ENCODE measurements around the gene GCA.

The GCA gene

DNA sequence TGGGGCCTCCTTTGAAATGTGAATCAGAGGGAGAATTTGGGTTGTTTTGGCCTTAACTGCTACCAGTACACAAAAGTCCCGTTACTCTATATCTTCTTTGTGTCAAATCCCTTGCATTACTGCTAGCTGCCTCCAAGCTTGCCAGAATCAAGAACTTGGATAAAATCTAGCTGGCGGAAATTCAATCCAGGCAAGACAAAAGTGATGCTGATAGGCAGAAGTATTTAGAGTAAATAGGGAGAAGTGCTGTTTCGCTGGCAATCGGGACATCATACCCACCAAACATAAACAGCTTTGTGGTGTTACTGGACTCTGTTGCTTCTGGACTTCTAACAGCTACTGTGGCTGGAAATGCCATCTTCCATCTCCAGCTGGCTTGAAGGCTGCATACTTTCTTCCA, 28.0 kb upstream of the GCA start:
- peaks cover 7% of the 10 kb centered on the region for H3K4me1 ChIP-seq (ENCODE audit: control insufficient read depth, insufficient read depth, low read length)

DNA sequence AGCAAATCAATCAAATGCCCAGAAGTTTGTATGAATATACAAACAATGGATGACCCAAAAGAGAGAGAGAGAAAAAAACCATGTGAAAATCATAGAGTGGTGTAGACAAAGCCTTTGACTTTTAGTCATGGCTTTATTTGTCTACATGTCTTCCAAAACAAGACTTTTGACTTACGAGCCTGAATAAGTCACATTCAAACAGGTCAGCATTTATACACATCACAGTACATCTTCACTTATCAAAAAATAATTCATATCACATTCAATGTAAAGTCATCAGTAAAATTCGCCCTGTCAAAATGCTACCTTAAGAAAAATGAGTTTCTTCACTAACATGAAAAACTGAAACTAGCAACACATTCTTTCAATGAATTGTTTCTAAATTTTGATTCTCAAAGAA, 27.3 kb upstream of the GCA start:
- Histone ChIP-seq H3K4me1 (ENCODE audit: control insufficient read depth, insufficient read depth, low read length) (peaks cover 7% of the 10 kb centered on the region), H3K9ac (ENCODE audit: low read length) (no peak overlapping the region)

More for the DNA sequence above, 28.0 kb upstream of the GCA start:
- Histone ChIP-seq H3K27me3 (replicated peaks; ENCODE audit: control insufficient read depth, insufficient read depth, low read length) (no peaks in the 10 kb centered on the region), H3K9ac (ENCODE audit: low read length) (no peak overlapping the region), H3K9me3 (ENCODE audit: control insufficient read depth, low read length) (no peaks in the 10 kb centered on the region), H3K4me3 (ENCODE audit: low read length) (no peak overlapping the region), H3K36me3 (ENCODE audit: control insufficient read depth, insufficient read depth, low read length, severe bottlenecking) (no peaks in the 10 kb centered on the region)
- no peak for DNase-seq (ENCODE audit: low read depth)

DNA sequence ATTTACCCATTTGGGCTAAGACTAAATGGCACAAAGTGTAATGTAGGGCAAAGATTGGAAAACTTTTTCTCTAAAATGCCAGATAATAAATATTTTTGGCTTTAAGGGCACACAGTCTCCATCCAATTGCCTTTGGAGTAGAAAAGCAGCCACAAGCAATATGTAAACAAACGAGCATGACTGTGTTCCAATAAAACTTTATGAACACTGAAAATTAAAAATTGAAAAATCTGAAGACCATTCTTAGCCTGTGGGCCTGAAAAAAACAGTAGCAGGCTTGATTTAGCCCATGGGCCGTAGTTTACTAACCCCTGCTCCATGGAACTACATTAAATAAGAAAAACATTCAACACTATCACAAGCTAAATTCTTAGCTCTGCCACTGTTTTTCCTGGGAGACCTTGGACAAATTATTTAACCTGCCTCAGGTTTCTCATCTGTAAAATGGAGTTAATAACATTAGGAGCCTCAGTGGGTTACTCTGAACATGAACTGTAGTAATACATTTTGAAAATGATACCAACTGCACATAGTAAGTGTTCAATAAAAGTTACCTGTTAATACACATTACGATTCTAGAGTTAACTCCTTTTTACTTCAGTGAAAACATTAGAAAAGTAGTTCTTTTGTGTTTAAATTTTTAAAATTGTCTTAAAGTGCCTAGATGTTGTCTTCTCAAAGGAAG, 26.7 kb upstream of the GCA start:
- Histone ChIP-seq H3K4me1 (ENCODE audit: control insufficient read depth, insufficient read depth, low read length) (peaks cover 7% of the 10 kb centered on the region), H3K9ac (ENCODE audit: low read length) (peak overlapping the region; percentile 80), H3K4me3 (ENCODE audit: low read length) (peak overlapping the region; percentile 95), H3K36me3 (ENCODE audit: control insufficient read depth, insufficient read depth, low read length, severe bottlenecking) (no peaks in the 10 kb centered on the region), H3K9me3 (ENCODE audit: control insufficient read depth, low read length) (no peaks in the 10 kb centered on the region), H3K27me3 (replicated peaks; ENCODE audit: control insufficient read depth, insufficient read depth, low read length) (no peaks in the 10 kb centered on the region)
- DNase-seq (ENCODE audit: low read depth), result no peak

More for the DNA sequence above, 27.3 kb upstream of the GCA start:
- no peaks in the 10 kb centered on the region for H3K9me3 ChIP-seq (ENCODE audit: control insufficient read depth, low read length)
- DNase-seq (ENCODE audit: low read depth), result no peak
- peak overlapping the region; percentile 95 for H3K4me3 ChIP-seq (ENCODE audit: low read length)
- no peaks in the 10 kb centered on the region for H3K36me3 ChIP-seq (ENCODE audit: control insufficient read depth, insufficient read depth, low read length, severe bottlenecking)
- no peaks in the 10 kb centered on the region for H3K27me3 ChIP-seq (replicated peaks; ENCODE audit: control insufficient read depth, insufficient read depth, low read length)

DNA sequence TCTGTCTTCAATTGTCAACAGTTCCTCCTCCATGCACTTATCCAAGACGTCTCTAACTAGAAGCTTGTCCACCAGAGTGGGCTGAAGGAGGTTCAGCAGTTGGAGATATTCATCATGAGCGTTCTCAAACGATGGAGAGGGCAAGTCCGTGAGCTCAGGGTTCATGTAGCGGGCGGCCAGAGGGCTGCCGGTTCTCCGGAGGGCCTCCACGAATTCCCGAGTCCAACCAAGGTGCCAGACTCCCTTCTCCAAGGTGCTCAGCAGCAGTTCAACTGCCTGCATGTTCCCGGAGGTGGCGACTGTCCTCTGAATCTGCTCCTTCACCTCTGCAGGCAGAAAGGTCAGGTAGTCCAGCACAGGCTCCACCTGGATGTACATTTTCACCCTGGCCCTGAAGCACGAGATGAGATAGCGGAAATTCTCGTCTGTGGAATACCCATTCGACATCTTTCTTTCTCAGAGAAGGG, 26.0 kb upstream of the GCA start:
- no peak for DNase-seq (ENCODE audit: low read depth)
- Histone ChIP-seq H3K4me1 (ENCODE audit: control insufficient read depth, insufficient read depth, low read length) (peaks cover 7% of the 10 kb centered on the region), H3K36me3 (ENCODE audit: control insufficient read depth, insufficient read depth, low read length, severe bottlenecking) (no peaks in the 10 kb centered on the region), H3K27me3 (replicated peaks; ENCODE audit: control insufficient read depth, insufficient read depth, low read length) (no peaks in the 10 kb centered on the region), H3K4me3 (ENCODE audit: low read length) (peak overlapping the region; percentile 95), H3K9me3 (ENCODE audit: control insufficient read depth, low read length) (no peaks in the 10 kb centered on the region), H3K9ac (ENCODE audit: low read length) (peak overlapping the region; percentile 80)

DNA sequence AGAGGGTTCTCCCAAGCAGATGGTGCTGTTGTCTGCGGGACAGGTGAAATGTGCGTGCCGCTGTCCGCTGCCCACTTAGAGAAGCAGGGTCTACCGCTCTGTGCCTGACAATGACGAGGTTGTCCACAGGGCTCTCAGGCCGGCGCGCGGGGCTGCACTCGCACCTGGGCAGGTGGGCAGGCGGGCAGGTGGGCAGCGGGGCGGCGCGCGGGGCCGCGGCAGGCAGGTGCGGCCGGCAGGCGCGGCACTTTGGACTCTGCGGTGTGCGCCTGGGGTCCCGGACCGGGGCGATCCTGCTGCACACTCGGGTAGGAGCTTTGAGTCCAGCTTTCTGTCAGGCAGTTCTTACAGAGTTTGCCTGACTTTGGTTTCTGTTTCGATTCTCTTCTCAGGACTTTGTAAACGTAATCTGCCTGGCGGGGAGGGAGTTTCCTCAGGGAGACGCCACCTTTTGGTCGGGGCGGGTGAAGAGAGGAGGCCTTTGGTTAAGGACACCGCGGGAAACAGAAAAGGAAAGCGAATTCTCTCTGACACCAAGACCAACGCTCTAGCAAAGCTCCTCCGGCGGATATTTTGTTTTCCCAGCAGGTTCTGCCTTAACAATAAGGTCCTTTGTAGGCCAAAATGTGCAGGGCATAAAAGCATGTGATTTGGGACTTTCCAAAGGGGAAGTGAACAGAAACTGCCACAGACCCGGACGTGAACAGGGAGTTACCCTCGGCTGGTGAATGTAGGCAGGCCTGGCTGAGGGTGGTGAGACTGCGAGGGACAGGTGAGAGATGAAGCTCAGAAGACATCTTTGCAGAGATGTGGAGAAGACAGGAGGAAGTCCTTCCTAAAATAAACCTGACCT, 25.4 kb upstream of the GCA start, which contains the start of gene IFIH1:
IFIH1 (minus strand) TSS at position 357 of the 853 bp plus-strand sequence. CDS start 377 bp downstream, outside the sequence.
- peak within 1 kb of the TSS; percentile 95 for H3K4me3 ChIP-seq (ENCODE audit: low read length)
- no peaks in the 10 kb centered on the region for H3K9me3 ChIP-seq (ENCODE audit: control insufficient read depth, low read length)
- no peaks in the 10 kb centered on the region for H3K36me3 ChIP-seq (ENCODE audit: control insufficient read depth, insufficient read depth, low read length, severe bottlenecking)
- no peaks in the 10 kb centered on the region for H3K27me3 ChIP-seq (replicated peaks; ENCODE audit: control insufficient read depth, insufficient read depth, low read length)
- H3K4me1 ChIP-seq (ENCODE audit: control insufficient read depth, insufficient read depth, low read length), result peaks cover 7% of the 10 kb centered on the region
- peak within 1 kb of the TSS; percentile 80 for H3K9ac ChIP-seq (ENCODE audit: low read length)
- DNase-seq (ENCODE audit: low read depth), result peak; percentile 95

DNA sequence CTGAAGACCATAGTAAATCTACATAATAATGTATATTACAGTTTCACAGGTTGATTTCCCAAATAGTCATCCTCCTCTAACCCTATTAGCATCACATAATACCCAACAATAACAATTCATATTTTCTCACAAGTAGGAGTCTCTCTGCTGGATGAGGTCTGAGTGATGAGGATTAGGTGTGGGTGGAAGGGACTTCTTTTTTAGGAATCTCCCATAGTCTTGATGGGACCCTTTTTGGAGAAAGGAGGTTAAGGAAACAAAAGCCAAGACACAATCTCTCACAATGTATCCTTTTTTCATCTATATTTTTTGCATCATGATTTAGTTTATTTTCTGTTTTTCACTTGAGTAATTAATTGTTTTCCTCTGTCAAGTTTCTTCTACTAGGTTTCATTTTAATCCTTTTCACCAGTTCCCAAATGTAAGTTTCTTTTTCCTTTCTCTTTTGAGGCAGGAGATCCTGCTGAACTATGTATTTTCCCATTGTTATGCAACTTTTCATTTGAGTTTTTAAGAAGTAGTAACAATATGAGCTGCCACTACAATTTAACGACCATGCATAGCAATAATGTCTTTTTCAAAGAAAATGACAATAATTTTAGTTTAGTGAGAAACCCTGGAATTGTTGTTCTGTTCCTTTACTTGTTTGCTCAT, 22.9 kb upstream of the GCA start:
- H3K27me3 ChIP-seq (replicated peaks; ENCODE audit: control insufficient read depth, insufficient read depth, low read length), result no peaks in the 10 kb centered on the region
- no peaks in the 10 kb centered on the region for H3K9me3 ChIP-seq (ENCODE audit: control insufficient read depth, low read length)
- no peak for DNase-seq (ENCODE audit: low read depth)

DNA sequence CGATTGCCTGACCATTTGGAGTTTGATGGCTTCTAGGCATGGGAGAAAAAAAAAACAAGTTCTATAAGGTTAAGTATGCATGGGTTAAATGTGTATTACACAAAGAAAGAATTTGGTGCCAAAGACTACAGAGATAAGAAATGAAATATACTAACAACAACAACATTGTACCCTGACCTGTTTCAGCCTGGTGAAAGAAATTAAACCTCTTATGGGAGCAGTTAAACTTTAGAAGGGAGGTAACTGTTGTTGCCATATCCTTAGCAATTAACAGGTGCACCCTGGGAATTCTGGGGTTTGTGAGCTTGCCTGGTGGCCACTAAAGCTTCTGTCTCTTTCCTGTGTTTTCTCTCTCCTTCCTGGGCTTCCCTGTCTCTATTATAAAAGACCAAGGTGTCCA, 19.0 kb upstream of the GCA start:
- DNase-seq (ENCODE audit: low read depth), result no peak
- Histone ChIP-seq H3K9ac (ENCODE audit: low read length) (no peak overlapping the region), H3K27me3 (replicated peaks; ENCODE audit: control insufficient read depth, insufficient read depth, low read length) (no peaks in the 10 kb centered on the region), H3K9me3 (ENCODE audit: control insufficient read depth, low read length) (no peaks in the 10 kb centered on the region), H3K4me1 (ENCODE audit: control insufficient read depth, insufficient read depth, low read length) (no peaks in the 10 kb centered on the region), H3K36me3 (ENCODE audit: control insufficient read depth, insufficient read depth, low read length, severe bottlenecking) (no peaks in the 10 kb centered on the region), H3K4me3 (ENCODE audit: low read length) (no peak overlapping the region)

More for the DNA sequence above, 22.9 kb upstream of the GCA start:
- Histone ChIP-seq H3K36me3 (ENCODE audit: control insufficient read depth, insufficient read depth, low read length, severe bottlenecking) (no peaks in the 10 kb centered on the region), H3K9ac (ENCODE audit: low read length) (no peak overlapping the region), H3K4me1 (ENCODE audit: control insufficient read depth, insufficient read depth, low read length) (peaks cover 7% of the 10 kb centered on the region), H3K4me3 (ENCODE audit: low read length) (no peak overlapping the region)

DNA sequence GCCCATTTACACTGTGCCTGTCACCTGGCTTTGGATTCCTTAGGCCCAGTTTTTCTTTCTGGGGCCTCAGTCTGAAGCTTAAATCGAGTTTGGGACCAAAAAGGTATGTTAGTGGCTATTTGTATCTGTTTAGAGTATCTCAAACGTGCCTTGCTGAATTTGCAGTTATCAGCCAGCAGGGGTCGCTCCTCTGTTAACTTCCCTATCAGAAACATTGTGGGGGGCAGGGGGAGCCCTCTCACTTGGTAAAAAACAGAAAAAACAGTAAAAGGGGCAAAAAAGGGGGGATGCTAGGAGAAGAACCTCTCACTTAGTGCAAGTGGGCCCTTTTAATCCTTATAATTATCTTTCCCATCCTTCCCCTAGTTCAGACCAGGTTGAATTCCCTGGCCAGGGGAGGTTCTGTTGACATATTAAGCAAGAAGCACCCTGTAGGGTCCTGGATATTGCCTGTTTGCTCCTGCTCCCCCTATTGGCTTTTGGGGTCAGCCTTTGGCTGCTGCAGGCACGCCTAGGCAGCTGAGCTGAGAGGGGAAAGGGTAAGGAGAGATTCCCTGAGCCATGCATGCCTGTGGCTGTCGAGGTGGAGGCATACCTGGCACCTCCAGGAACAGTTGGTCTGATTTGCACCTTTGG, 16.7 kb upstream of the GCA start:
- H3K36me3 ChIP-seq (ENCODE audit: control insufficient read depth, insufficient read depth, low read length, severe bottlenecking), result no peaks in the 10 kb centered on the region
- no peak overlapping the region for H3K9ac ChIP-seq (ENCODE audit: low read length)
- no peaks in the 10 kb centered on the region for H3K9me3 ChIP-seq (ENCODE audit: control insufficient read depth, low read length)
- no peaks in the 10 kb centered on the region for H3K27me3 ChIP-seq (replicated peaks; ENCODE audit: control insufficient read depth, insufficient read depth, low read length)
- DNase-seq (ENCODE audit: low read depth), result peak; percentile 37
- H3K4me1 ChIP-seq (ENCODE audit: control insufficient read depth, insufficient read depth, low read length), result no peaks in the 10 kb centered on the region
- H3K4me3 ChIP-seq (ENCODE audit: low read length), result no peak overlapping the region

DNA sequence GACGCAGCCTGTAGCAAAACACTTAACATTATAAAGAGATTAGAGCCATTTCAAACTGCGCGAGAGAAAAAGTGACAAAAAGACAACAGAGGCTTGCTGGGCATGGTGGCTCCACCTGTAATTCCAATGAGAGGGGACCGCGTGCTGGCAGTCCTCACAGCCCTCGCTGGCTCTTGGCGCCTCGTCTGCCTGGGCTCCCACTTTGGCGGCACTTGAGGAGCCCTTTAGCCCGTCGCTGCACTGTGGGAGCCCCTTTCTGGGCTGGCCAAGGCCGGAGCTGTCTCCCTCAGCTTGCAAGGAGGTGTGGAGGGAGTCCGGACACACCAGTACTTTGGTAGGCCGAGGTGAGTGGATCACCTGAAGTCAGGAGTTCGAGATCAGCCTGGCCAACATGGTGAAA, 16.1 kb upstream of the GCA start:
- Histone ChIP-seq H3K9me3 (ENCODE audit: control insufficient read depth, low read length) (no peaks in the 10 kb centered on the region), H3K9ac (ENCODE audit: low read length) (no peak overlapping the region), H3K4me3 (ENCODE audit: low read length) (no peak overlapping the region), H3K36me3 (ENCODE audit: control insufficient read depth, insufficient read depth, low read length, severe bottlenecking) (no peaks in the 10 kb centered on the region), H3K27me3 (replicated peaks; ENCODE audit: control insufficient read depth, insufficient read depth, low read length) (no peaks in the 10 kb centered on the region), H3K4me1 (ENCODE audit: control insufficient read depth, insufficient read depth, low read length) (no peaks in the 10 kb centered on the region)
- DNase-seq (ENCODE audit: low read depth), result no peak

DNA sequence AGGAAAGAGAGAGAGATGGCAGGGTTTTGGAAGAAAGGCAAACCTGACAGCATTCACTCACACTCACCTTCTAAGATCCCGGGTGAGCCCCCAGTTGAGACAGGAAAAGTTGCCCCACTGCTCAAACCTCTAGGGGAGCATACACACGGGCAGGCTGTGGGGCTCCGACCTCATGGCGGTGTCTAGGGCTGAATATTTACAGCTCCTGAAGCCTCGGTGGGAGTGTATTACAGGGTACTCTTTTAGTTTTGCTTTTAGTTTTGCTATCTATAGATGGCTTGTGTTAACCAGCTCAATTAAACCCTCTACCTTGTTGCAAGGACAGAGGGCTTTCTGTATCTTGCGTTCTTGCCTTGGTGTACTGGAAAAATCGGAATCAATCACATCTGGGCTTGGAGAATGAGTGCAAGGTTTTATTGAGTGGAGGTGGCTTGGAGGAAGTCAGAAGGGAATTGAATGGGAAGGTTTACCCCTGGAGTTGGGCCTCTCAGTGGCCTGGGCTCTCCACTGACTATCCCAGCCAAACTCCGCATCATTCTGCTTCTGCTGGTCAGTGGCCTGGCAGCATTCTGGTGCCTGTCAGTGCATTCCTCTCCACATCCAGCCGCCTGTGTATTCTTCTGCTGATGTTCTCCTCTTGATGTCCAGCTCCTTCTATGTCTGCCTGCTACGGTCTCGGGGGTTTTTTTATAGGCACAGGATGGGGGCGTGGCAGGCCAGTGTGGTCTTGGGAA, 15.3 kb upstream of the GCA start:
- no peaks in the 10 kb centered on the region for H3K27me3 ChIP-seq (replicated peaks; ENCODE audit: control insufficient read depth, insufficient read depth, low read length)
- H3K4me3 ChIP-seq (ENCODE audit: low read length), result no peak overlapping the region
- no peaks in the 10 kb centered on the region for H3K36me3 ChIP-seq (ENCODE audit: control insufficient read depth, insufficient read depth, low read length, severe bottlenecking)
- no peak overlapping the region for H3K9ac ChIP-seq (ENCODE audit: low read length)
- no peaks in the 10 kb centered on the region for H3K9me3 ChIP-seq (ENCODE audit: control insufficient read depth, low read length)
- no peaks in the 10 kb centered on the region for H3K4me1 ChIP-seq (ENCODE audit: control insufficient read depth, insufficient read depth, low read length)
- no peak for DNase-seq (ENCODE audit: low read depth)

All from adipocyte (in vitro differentiated cells).